ENCODE measurements around the gene PCLO.

DNA sequence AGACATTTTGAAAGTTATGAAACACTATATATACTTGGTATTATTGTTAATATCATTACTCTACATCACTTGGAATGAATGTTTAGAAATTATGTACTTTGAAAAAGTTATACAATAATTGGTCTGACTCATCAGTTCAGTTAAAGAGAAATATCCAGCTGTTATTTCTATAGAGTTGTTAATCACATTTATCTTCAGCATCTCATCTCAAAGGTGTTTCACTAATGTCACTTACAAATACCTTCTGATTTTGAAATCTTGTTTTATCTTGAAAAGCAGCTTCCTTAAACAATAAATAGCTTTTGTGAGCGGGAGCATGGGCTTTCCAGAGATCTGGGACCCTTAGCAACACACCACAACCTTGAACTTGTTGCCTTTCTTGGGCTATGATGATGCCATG is 205.2 kb downstream of the PCLO start:
- no peak for TF ChIP-seq POLR2AphosphoS5 (IDR thresholded peaks at IDR 0.05; ENCODE audit: control insufficient read depth, insufficient read depth, low read depth, low read length)
- TF ChIP-seq MAFG (tag; conservative IDR thresholded peaks at IDR 0.05): no peak
- TF ChIP-seq ZNF212 (CRISPR knock-in tag; IDR thresholded peaks at IDR 0.05): no peak
- TF ChIP-seq, protein P1, sequence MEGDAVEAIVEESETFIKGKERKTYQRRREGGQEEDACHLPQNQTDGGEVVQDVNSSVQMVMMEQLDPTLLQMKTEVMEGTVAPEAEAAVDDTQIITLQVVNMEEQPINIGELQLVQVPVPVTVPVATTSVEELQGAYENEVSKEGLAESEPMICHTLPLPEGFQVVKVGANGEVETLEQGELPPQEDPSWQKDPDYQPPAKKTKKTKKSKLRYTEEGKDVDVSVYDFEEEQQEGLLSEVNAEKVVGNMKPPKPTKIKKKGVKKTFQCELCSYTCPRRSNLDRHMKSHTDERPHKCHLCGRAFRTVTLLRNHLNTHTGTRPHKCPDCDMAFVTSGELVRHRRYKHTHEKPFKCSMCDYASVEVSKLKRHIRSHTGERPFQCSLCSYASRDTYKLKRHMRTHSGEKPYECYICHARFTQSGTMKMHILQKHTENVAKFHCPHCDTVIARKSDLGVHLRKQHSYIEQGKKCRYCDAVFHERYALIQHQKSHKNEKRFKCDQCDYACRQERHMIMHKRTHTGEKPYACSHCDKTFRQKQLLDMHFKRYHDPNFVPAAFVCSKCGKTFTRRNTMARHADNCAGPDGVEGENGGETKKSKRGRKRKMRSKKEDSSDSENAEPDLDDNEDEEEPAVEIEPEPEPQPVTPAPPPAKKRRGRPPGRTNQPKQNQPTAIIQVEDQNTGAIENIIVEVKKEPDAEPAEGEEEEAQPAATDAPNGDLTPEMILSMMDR (IDR thresholded peaks at IDR 0.05 in 2 of 3, conservative IDR thresholded peaks at IDR 0.05 in 1 of 3; ENCODE audit: insufficient read depth in 2 of 3, low read depth in 1 of 3, low read length in 3 of 3): no peak
- no peak for TF ChIP-seq ZNF239 (CRISPR knock-in tag; IDR thresholded peaks at IDR 0.05)
- no peak for TF ChIP-seq MAFF (IDR thresholded peaks at IDR 0.05; ENCODE audit: low read length)
- no peak for TF ChIP-seq ZNF274 (IDR thresholded peaks at IDR 0.05; ENCODE audit: borderline replicate concordance, low read depth, low read length)
